Limb (tissue), 2 donors: Measurements from ENCODE around the gene EDA.
"Not testable (repeated sequence)": the region's sequence is repeated elsewhere in the genome, so short reads cannot be mapped to it uniquely, and the experiment has no call there.

ENCODE experiments used
- DNase-seq, 2 donors: peaks; one replicate each; pipeline ENCODE4 v3.0.0-alpha.2; 2016; ENCODE audit errors: extremely low spot score in 2 of 2

EDA gene

GRCh38 chrX:69746051-69746450 lies 130.1 kb downstream of the EDA start:
- DNase-seq: no peak

GRCh38 chrX:69748055-69748454 lies 132.1 kb downstream of the EDA start:
- DNase-seq: no peak

- no peak for DNase-seq
Measured at GRCh38 chrX:69759921-69760625, 144.2 kb downstream of the EDA start.

- DNase-seq: no peak
Measured at GRCh38 chrX:69761633-69762032, 145.7 kb downstream of the EDA start.

- no peak for DNase-seq
Measured at GRCh38 chrX:69762340-69762739, 146.4 kb downstream of the EDA start.

DNA sequence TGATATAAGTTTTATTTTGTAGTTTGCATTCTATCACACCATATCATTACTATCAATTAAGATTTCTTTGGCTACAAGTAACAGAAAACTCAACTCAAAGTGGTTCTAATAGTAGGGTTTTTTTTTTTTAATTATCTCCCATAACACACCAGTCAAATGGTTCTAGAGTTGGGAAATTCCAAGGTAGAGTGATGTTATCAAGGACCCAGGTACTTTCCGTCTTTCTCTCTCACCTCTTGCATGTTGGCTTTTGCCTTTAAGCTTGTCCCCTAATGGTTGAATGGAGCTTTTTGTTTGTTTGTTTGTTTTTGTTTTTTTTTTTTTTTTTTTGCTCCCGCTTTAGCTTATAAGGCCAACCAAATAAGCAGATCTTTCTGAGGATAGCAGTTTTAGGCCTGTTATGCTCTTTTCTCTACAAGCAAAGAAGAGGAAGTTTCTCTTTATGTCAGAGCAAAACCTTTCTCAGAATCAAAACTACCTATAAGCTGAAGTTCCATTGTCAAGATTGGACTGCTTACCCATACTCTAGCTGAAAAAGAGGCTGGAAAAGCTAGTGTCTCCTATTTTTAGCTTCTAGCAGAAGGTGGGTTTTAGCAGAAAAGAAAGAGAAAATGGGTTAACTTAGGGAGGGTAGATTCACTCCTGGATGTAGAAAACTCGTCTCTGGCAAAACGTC lies 177.5 kb downstream of the EDA start:
- DNase-seq: no peak

- no peak for DNase-seq
Measured at GRCh38 chrX:69795702-69796101, 179.8 kb downstream of the EDA start.

GRCh38 chrX:69807400-69807799 lies 191.5 kb downstream of the EDA start:
- DNase-seq: no peak

GRCh38 chrX:69808375-69808774 lies 192.5 kb downstream of the EDA start:
- no peak for DNase-seq

DNA sequence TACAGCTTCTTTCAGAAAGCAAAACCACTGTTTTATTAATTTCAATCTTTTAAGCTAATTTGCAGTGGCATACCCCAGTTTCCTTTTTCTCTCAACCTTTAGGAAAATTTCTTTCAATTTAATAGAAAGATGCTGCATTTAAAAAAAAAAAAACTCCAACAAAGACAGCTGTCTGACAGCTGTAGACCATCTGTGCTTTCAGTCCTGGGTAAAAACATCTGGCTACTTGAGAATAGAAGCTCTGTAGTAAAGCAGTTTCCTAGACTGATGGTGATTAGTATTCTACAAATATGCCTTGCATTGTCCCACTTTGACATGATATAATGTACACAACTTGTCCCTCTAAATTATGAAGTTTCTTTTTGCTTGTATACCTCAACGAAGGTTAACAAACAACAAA lies 197.8 kb downstream of the EDA start:
- peak in 1 of 2 donors; percentile 26 for DNase-seq

- peak in 1 of 2 donors; percentile 12 for DNase-seq
Measured at GRCh38 chrX:69815063-69815462, 199.2 kb downstream of the EDA start.

DNA sequence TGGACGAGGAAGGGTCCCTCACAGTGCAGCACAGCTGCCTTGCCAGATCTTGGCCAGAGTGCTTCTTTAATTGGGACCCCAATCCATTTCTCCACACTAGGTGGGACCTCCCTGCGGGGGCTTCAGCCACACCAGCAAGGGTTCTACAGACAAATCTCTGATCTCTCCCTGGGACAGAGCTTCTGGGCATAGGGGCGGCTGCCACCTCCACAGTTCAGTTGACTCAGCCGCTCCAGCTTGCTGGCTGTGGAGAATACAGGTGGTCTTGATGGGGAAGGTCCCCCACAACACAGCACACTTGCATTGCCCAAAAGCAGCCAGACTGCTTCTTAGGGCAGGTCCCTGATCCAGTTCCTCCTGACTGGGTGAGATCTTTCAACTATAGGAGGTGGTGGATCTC lies 199.6 kb downstream of the EDA start:
- DNase-seq: no peak

DNA sequence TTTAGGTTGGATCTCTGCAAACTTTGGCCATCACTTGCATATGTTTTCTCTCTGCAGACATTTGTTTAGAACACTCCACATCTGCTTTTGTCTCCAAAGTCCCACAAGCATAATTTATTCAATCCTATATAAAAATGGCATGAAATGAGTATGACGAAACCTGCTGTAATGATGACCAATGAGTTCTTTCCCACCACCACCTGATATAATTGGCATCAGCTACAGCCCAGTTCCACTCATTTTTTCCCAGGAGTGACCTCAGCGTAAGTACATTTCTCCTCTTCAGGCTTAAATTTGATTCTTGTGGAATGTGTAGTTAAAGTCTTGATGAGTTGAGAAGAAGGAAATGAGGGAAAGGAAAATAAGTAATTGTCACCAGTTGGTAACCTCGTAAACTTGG lies 228.7 kb downstream of the EDA start:
- peak in 1 of 2 donors; percentile 62 for DNase-seq

DNA sequence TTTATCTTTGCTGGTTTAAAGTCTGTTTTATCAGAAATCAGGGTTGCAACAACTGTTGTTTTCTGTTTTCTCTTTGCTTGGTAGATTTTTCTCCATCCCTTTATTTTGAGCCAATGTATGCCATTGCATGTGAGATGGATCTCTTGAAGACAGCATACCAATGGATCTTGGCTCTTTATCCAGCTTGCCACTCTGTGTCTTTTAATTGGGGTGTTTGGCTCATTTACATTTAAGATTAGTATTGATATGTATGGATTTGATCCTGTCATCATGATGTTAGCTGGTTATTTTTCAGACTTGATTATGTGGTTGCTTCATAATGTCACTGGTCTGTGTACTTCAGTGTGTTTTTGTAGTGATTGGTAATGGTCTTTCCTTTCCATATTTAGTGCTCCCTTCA lies 244.1 kb downstream of the EDA start:
- not testable (repeated sequence) for DNase-seq

- no peak for DNase-seq
Measured at GRCh38 chrX:69876221-69876620, 260.3 kb downstream of the EDA start.

DNA sequence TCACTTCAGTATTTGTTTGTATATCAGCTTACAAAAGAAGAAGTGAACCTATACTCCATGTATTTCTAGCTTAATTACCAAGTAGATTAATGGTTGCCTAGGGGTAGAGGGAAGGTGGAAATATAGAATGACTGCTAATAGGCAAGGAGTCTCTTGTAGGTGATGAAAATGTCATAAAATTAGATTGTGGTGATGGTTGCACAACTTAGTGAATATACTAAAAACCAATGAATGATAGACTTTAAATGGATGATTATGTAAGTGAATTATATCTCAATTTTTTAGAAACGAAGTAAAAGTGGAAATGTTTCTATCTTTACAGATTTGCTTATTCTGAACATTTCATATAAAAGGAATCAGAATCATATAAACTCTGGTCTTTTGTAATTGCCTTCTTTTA lies 268.3 kb downstream of the EDA start:
- DNase-seq: no peak

GRCh38 chrX:69896046-69896445 lies 280.1 kb downstream of the EDA start:
- no peak for DNase-seq

- no peak for DNase-seq
Measured at GRCh38 chrX:69900491-69900890, 284.6 kb downstream of the EDA start.

GRCh38 chrX:69906447-69906846 lies 290.5 kb downstream of the EDA start:
- no peak for DNase-seq

- no peak for DNase-seq
Measured at GRCh38 chrX:69914781-69915180, 298.9 kb downstream of the EDA start.

DNA sequence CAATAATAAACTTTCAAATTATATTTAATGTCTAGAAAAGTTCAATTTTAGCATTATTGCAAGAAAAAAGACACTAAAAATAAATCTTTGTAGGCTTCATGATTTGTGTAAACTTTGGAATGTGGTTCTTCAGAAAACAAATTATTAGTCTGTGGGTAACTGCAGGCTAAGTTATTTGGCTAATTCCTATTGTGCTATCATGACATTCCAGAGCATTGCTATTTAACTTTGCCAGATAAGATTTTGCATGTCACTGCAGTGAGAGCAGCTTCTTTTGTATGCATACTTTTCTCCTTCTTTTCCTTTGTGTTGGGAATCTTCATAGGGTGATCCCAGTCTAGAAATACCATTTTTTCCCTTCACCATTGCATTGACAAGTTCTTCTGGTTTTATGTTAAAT lies 303.8 kb downstream of the EDA start:
- DNase-seq: no peak

- no peak for DNase-seq
Measured at GRCh38 chrX:69932323-69932722, 316.4 kb downstream of the EDA start.

DNA sequence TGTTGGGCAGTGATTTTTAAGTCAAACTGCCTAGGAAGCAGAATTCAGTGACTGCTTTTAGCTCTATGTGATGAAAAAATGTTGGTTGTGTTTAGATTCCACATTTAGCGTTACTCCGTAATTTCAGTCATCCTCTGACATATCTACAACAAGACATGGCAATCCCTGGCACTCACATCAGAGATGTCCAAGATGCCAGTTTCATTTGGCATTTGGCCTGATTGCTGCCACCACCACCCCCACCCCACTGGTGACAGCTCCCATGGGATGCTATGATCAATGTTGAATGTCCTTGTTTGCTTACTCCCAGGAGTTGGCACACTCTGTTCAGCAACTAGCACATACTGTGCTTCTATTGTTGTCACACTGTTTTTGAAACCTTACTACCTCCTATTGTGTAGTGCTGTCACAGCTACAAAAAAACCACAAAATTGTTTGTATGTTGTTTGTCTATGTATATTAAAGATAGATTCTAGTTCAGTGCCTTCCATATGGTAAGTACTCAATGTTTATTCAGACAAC lies 332.4 kb downstream of the EDA start:
- DNase-seq: no peak
